Heart left ventricle (tissue), 16 donors: ENCODE data around the gene HES6. TPM values are rescaled to one million over a fixed set of nuclear protein-coding genes. Genes with fewer than 3 reads are reported as not detected.

Source experiments
- ATAC-seq, 4 donors: fragments of 200-7000 bp; cut with Tn5 transposase; one replicate each; pipeline ENCODE4 v1.9.1; 2020 to 2022; ENCODE audit warnings: moderate library complexity in 4 of 4, mild to moderate bottlenecking in 3 of 4, moderate number of reproducible peaks in 1 of 4
- DNase-seq, 5 donors: peaks; one replicate each; pipeline ENCODE4 v3.0.0-alpha.2; 2020
- H3K27ac ChIP-seq, 12 donors: fragments of 200-600 bp; sonication (generic) in 4 of 12; one replicate each; pipeline versions ENCODE4 v1.5.0 to v1.8.0; 2016 to 2022; ENCODE audit warnings: mild to moderate bottlenecking in 2 of 12
- H3K27me3 ChIP-seq, 9 donors: fragments of 200-600 bp; sonication (generic) in 2 of 9; one replicate each; pipeline versions ENCODE4 v1.5.1 to v1.8.0; 2016 to 2022; ENCODE audit warnings: mild to moderate bottlenecking in 3 of 9
- H3K36me3 ChIP-seq, 9 donors: fragments of 200-600 bp; sonication (generic) in 2 of 9; one replicate each; pipeline versions ENCODE4 v1.5.0 to v1.8.0; 2018 to 2022; ENCODE audit warnings: mild to moderate bottlenecking in 2 of 9
- H3K4me1 ChIP-seq, 12 donors: fragments of 200-600 bp; sonication (generic) in 4 of 12; one replicate each; pipeline versions ENCODE4 v1.5.0 to v1.8.0; 2016 to 2022; ENCODE audit warnings: mild to moderate bottlenecking in 3 of 12
- H3K4me3 ChIP-seq, 12 donors: fragments of 200-600 bp; sonication (generic) in 4 of 12; one replicate each; pipeline versions ENCODE4 v1.5.0 to v1.8.0; 2017 to 2022; ENCODE audit warnings: mild to moderate bottlenecking in 9 of 12, moderate library complexity in 4 of 12
- H3K9me3 ChIP-seq, 12 donors: fragments of 200-600 bp; sonication (generic) in 4 of 12; one replicate each; pipeline versions ENCODE4 v1.5.0 to v1.8.0; 2016 to 2022; ENCODE audit warnings: mild to moderate bottlenecking in 1 of 12
- POLR2A ChIP-seq, 2 donors: fragments of 450-650 bp; IDR thresholded peaks; one replicate each; pipeline ENCODE4 v1.6.1; 2017; ENCODE audit warnings: antibody characterized with exemption in 2 of 2, mild to moderate bottlenecking in 2 of 2, moderate library complexity in 2 of 2
- WGBS, 4 donors: extraction: QIAGEN DNeasy Blood & Tissue Kit in 2 of 4; methylation state at CpG; one replicate each; pipeline versions ENCODE4 v1.1.5 to v1.1.7; 2013 to 2018; 5-methylcytosine and 5-hydroxymethylcytosine counted together
- intact Hi-C, 10 donors: fragments of 100-400 bp; cut with DNase I; formaldehyde crosslinking; loops; one replicate each; pipeline versions ENCODE4 v1.11.1 to v1.14.2; 2022
- polyA plus RNA-seq, 2 donors: library from polyadenylated mRNA; stranded (reverse); fragments of 200-250 nt; gene quantifications; one replicate each; pipeline ENCODE4 v1.2.3, GENCODE V29; 2013
- total RNA-seq, 9 donors: library from RNA; depleted of rRNA in 2 of 9; stranded (reverse); fragments of >200 nt in 2 of 9; fragmentation: NEBNext Ultra II Directional in 3 of 9; extraction: Animal tissue kit (Norgen Biotek cat#: 25700) in 3 of 9; gene quantifications; one replicate each; pipeline versions ENCODE4 v1.1.0 to v1.2.4, GENCODE V29; 2016 to 2023
- TF ChIP-seq, protein P1 (sequence below), 12 donors: fragments of 200-600 bp; sonication (generic) in 4 of 12; IDR thresholded peaks; one replicate each; pipeline versions ENCODE4 v1.5.0 to v1.8.0; 2018 to 2022; ENCODE audit warnings: antibody characterized with exemption in 12 of 12, mild to moderate bottlenecking in 5 of 12
- donor health status: ischemic (EF 13 %, LVEDD 7.1; RV severe dilation, severe dysfunction).
- donor health status: healthy with polysubstance abuse.
- donor health status: DM: no; HTN: yes; CAD: no.
- donor health status: DM: no; HTN: no; CAD: no.
- donor health status: ischemic (EF 25% LVEDD 6.9; RV normal size, moderate dysfunction).
- donor health status: ischemic (EF 25% LVEDD 5.7; RV mildly dilated, moderate dysfunction).
- donor health status: healthy.
- donor health status: DM: yes; HTN: yes; CAD: no.
- donor health status: ischemic (EF 35%, LVEDD 5.7; RV mildly dilated, moderate dysfunction).
- donor health status: nonischemic (EF 11% LVEDD 7.7; RV severe dilation, severe dysfunction).
- donor health status: DM: yes; HTN: yes; CAD: no.
- donor health status: PGD.
- donor health status: ischemic (EF 29% LVEDD 5.4; RV normal size, mild dysfunction).
- donor health status: nonischemic (EF 23%, LVEDD 6.1; RV moderate dilation, normal function).

Gene HES6
- total and polyA plus RNA-seq, 11 donors: 0.45 to 9.1 (median 3.6) TPM

DNA sequence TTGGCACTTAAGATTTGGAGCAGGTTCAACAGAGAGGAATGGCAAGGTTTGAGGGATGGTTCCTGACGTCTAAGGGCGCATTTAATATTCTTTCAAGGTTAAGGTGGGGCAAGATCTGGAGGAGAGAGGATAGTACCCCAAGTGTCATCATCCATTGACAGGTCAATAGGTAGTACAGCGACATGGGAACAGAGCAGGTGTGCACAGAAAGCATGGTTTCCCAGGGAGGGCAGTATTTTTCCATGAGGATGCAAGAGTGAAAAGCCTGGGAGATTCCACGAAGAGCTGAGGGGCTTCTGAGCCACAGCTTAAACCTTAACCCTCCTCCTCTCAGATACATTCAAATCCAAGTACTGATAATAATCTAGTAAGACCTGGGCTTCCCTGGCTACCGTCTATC lies 9.1 kb downstream of the HES6 start:
- peak overlapping the region in 1 of 12 donors; percentile 76 for H3K27ac ChIP-seq

DNA sequence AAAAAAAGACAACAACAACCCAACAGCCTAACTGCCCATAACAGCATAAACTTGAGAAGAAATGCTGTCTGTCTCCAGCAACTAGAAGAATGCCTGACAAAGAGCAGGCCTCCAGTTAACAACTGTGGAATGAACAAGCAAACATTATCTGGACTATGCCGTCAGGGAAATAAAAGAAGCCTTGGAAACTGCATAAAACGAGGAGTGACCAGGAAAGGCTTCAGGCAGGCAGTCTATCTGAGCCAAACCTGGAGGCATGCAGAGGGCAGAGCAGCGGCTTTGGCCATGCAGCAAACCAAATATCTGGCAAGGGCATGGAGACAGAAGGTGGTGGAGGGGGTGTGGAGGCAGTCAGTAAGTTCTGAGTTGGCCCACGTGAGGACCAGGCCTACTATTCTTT lies 11.1 kb downstream of the HES6 start:
- Histone ChIP-seq H3K27me3 (no peaks in the 10 kb centered on the region), H3K9me3 (no peaks in the 10 kb centered on the region), H3K36me3 (no peaks in the 10 kb centered on the region), H3K4me3 (no peak overlapping the region), H3K27ac (peak overlapping the region in 2 of 12 donors; percentile 23 to 70), H3K4me1 (peaks cover 0 to 27% (median 5%) of the 10 kb centered on the region in 12 donors)
- intact Hi-C loops: no loop called here
- 38 to 47% (median 41%) methylated on average over 4 of the region's 4 CpGs for WGBS, 4 donors
- ATAC-seq: peak in 2 of 4 donors; percentile 21 to 42
- no peak for DNase-seq
- TF ChIP-seq POLR2A (IDR thresholded peaks at IDR 0.05): no peak
- TF ChIP-seq, protein P1, sequence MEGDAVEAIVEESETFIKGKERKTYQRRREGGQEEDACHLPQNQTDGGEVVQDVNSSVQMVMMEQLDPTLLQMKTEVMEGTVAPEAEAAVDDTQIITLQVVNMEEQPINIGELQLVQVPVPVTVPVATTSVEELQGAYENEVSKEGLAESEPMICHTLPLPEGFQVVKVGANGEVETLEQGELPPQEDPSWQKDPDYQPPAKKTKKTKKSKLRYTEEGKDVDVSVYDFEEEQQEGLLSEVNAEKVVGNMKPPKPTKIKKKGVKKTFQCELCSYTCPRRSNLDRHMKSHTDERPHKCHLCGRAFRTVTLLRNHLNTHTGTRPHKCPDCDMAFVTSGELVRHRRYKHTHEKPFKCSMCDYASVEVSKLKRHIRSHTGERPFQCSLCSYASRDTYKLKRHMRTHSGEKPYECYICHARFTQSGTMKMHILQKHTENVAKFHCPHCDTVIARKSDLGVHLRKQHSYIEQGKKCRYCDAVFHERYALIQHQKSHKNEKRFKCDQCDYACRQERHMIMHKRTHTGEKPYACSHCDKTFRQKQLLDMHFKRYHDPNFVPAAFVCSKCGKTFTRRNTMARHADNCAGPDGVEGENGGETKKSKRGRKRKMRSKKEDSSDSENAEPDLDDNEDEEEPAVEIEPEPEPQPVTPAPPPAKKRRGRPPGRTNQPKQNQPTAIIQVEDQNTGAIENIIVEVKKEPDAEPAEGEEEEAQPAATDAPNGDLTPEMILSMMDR (IDR thresholded peaks at IDR 0.05): no peak

More for the DNA sequence above, 9.1 kb downstream of the HES6 start:
- Histone ChIP-seq H3K4me3 (peak overlapping the region in 11 of 12 donors; percentile 43 to 69 (median 60)), H3K4me1 (peaks cover 0 to 26% (median 6%) of the 10 kb centered on the region in 12 donors), H3K36me3 (no peaks in the 10 kb centered on the region), H3K27me3 (no peaks in the 10 kb centered on the region), H3K9me3 (no peaks in the 10 kb centered on the region)
- intact Hi-C loops: no loop called here
- WGBS, 4 donors: 72 to 90% (median 82%) methylated on average over 5 of the region's 5 CpGs
- DNase-seq (no peak), ATAC-seq (no peak)
- TF ChIP-seq, protein P1 (IDR thresholded peaks at IDR 0.05): no peak
- no peak for TF ChIP-seq POLR2A (IDR thresholded peaks at IDR 0.05)

DNA sequence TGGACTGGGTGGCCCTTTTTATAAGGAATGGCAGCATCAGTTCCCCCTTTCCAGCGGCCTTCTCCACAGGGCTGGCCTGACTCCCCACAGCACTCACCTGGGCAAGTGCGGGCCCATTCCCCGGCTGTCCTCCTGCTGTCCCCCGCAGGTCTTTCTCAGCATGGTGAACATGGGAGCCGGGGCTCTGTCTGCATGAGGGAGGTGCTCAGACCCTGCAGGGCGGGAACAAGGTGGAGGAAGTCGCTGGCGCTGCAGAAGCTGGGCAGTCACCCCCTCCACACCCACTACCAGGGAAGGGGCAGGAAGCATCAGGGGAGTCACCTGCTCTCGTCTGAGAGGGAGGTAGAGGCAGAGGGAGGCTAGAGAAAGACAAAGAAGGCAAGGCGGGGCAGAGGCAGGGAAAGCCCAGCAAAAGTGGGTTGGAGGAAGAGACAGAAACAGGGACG lies 12.2 kb downstream of the HES6 start:
- Histone ChIP-seq H3K36me3 (no peaks in the 10 kb centered on the region), H3K4me3 (no peak overlapping the region), H3K9me3 (no peaks in the 10 kb centered on the region), H3K4me1 (peaks cover 0 to 27% (median 5%) of the 10 kb centered on the region in 12 donors), H3K27ac (peak overlapping the region in 1 of 12 donors; percentile 70), H3K27me3 (no peaks in the 10 kb centered on the region)
- intact Hi-C loops: no loop called here
- WGBS, 4 donors: 83 to 94% (median 87%) methylated on average over 11 of the region's 11 CpGs
- DNase-seq: no peak
- TF ChIP-seq, protein P1 (IDR thresholded peaks at IDR 0.05): no peak
- TF ChIP-seq POLR2A (IDR thresholded peaks at IDR 0.05): no peak
- ATAC-seq: no peak

DNA sequence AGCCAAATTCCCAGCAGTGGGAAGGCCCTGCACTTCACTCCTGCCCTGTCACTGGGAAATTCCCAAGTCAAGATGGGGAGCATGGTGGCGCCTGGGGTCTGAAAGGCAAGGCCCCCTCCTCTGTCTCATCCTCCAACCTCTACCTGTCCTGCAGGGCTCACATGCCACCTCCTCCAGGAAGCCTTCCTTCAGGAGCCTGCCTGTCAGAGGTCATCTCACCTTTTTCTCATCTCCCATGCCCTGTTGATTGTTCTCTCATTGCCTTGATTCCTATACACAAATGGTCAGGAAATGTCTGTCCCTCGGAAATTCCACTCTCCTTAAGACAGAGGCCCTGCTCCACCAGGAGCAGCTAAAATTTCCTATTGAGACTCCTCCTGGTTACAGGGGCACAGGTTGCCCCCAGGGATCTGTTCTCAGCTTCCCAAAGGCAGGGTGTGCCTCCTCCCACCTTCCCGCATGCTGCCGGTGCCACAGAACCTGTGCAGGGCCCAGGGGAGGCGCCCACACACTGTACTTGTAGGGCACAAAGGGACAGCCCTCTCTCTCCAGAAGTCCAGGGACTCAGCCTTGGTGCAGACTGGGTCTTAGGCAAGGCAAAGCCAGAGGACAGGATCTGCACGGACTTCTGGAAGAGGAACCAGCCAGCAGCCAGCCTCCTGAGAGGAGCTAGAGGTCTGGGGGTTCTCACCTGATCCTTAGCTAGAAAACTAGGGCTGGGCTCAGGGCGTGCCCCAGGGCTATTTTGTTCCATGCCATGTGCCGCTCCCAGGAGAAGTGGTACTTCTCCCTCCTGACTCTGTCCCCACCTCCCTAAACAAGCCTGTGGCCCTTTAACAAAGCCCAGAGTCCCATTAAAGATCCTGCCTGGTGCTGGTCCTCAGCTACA lies 12.9 kb downstream of the HES6 start:
- TF ChIP-seq, protein P1 (IDR thresholded peaks at IDR 0.05): no peak
- TF ChIP-seq POLR2A (IDR thresholded peaks at IDR 0.05): no peak
- H3K27ac ChIP-seq: peak overlapping the region in 1 of 12 donors; percentile 70
- DNase-seq (no peak), ATAC-seq (no peak)
- no peaks in the 10 kb centered on the region for H3K36me3 ChIP-seq
- intact Hi-C loops: no loop called here
- H3K4me1 ChIP-seq: peaks cover 0 to 27% (median 5%) of the 10 kb centered on the region in 12 donors
- no peaks in the 10 kb centered on the region for H3K27me3 ChIP-seq
- 88 to 93% (median 89%) methylated on average over 7 to 8 of the region's 8 CpGs for WGBS, 4 donors
- H3K4me3 ChIP-seq: no peak overlapping the region
- no peaks in the 10 kb centered on the region for H3K9me3 ChIP-seq
